ENCODE data around the gene NCEH1. TPM values are rescaled to one million over a fixed set of nuclear protein-coding genes. Genes with fewer than 3 reads are reported as not detected.
"Not testable (repeated sequence)": the region's sequence is repeated elsewhere in the genome, so short reads cannot be mapped to it uniquely, and the experiment has no call there.

NCEH1 gene
- total RNA-seq, 4 donors from 2014 or later = 6.6 to 15.8 (median 10.6) TPM

GRCh38 chr3:172726380-172726779, 15.5 kb upstream of the NCEH1 start:
- Histone ChIP-seq H3K27ac (no peak overlapping the region), H3K27me3 (no peaks in the 10 kb centered on the region), H3K4me1 (no peaks in the 10 kb centered on the region), H3K4me3 (no peak overlapping the region), H3K9me3 (no peaks in the 10 kb centered on the region), H3K36me3 (no peaks in the 10 kb centered on the region)
- TF ChIP-seq POLR2A (IDR thresholded peaks at IDR 0.05) = no peak
- no peak for TF ChIP-seq CTCF (IDR thresholded peaks at IDR 0.05)
- DNase-seq = no peak

- DNase-seq, H3K4me3 ChIP-seq, H3K36me3 ChIP-seq, H3K9me3 ChIP-seq, H3K27ac ChIP-seq, H3K27me3 ChIP-seq, H3K4me1 ChIP-seq: not testable (repeated sequence)
Measured at GRCh38 chr3:172722536-172723040, 11.7 kb upstream of the NCEH1 start.

- H3K4me1 ChIP-seq = no peaks in the 10 kb centered on the region
- no peak for TF ChIP-seq POLR2A (IDR thresholded peaks at IDR 0.05)
- TF ChIP-seq CTCF (IDR thresholded peaks at IDR 0.05) = peak in 4 of 6 experiments; percentile 13 to 51 (median 46)
- no peak overlapping the region for H3K4me3 ChIP-seq
- no peaks in the 10 kb centered on the region for H3K27me3 ChIP-seq
- no peak for DNase-seq
- no peaks in the 10 kb centered on the region for H3K9me3 ChIP-seq
- no peak overlapping the region for H3K27ac ChIP-seq
- no peaks in the 10 kb centered on the region for H3K36me3 ChIP-seq
Measured at GRCh38 chr3:172717493-172718088, 6.7 kb upstream of the NCEH1 start.

- Histone ChIP-seq H3K4me3 (no peak overlapping the region), H3K9me3 (no peaks in the 10 kb centered on the region), H3K4me1 (peaks cover 0 to 2% (median 0%) of the 10 kb centered on the region in 4 donors), H3K27me3 (no peaks in the 10 kb centered on the region), H3K36me3 (no peaks in the 10 kb centered on the region), H3K27ac (no peak overlapping the region)
- TF ChIP-seq POLR2A (IDR thresholded peaks at IDR 0.05) (no peak), CTCF (IDR thresholded peaks at IDR 0.05) (no peak)
- DNase-seq = no peak
Measured at GRCh38 chr3:172716476-172716875, 5.6 kb upstream of the NCEH1 start.

GRCh38 chr3:172713316-172713715, 2.4 kb upstream of the NCEH1 start:
- no peak overlapping the region for H3K4me3 ChIP-seq
- peaks cover 0 to 15% (median 4%) of the 10 kb centered on the region in 4 donors for H3K4me1 ChIP-seq
- TF ChIP-seq CTCF (IDR thresholded peaks at IDR 0.05) (no peak), POLR2A (IDR thresholded peaks at IDR 0.05) (no peak)
- H3K9me3 ChIP-seq = no peaks in the 10 kb centered on the region
- H3K36me3 ChIP-seq = no peaks in the 10 kb centered on the region
- H3K27me3 ChIP-seq = no peaks in the 10 kb centered on the region
- no peak overlapping the region for H3K27ac ChIP-seq
- no peak for DNase-seq

- H3K9me3 ChIP-seq = no peaks in the 10 kb centered on the region
- H3K4me3 ChIP-seq = peak overlapping the region; percentile 63 to 92 (median 82)
- no peak for DNase-seq
- peaks cover 0 to 15% (median 4%) of the 10 kb centered on the region in 4 donors for H3K4me1 ChIP-seq
- peak overlapping the region; percentile 75 to 92 (median 88) for H3K27ac ChIP-seq
- TF ChIP-seq POLR2A (IDR thresholded peaks at IDR 0.05) = no peak
- no peak for TF ChIP-seq CTCF (IDR thresholded peaks at IDR 0.05)
- H3K27me3 ChIP-seq = no peaks in the 10 kb centered on the region
- H3K36me3 ChIP-seq = no peaks in the 10 kb centered on the region
Measured at GRCh38 chr3:172711454-172711795, 558 bp upstream of the NCEH1 start.

Measured in Peyer's patch (tissue), 4 donors.